K562 (cell line): ENCODE measurements around the gene PRR7. TPM values are rescaled to one million over a fixed set of nuclear protein-coding genes. Genes with fewer than 3 reads are reported as not detected.

Experiments used
- BHLHE40 ChIP-seq: IDR thresholded peaks from 2 replicates; pipeline ENCODE4 v1.6.1; 2011; ENCODE audit warnings: low read length, improper control_type of control experiment
- CTBP1 ChIP-seq: fragments of 450-650 bp; IDR thresholded peaks from 2 replicates; pipeline ENCODE4 v1.6.1; 2016; ENCODE audit warnings: borderline replicate concordance
- EGR1 ChIP-seq: fragments of 450-650 bp; conservative IDR thresholded peaks from 2 replicates; pipeline ENCODE4 v1.6.1; 2017; ENCODE audit warnings: mild to moderate bottlenecking
- FUS ChIP-seq: fragments of 200-400 bp; formaldehyde crosslinking; optimal IDR thresholded peaks from 2 replicates; pipeline ENCODE3; 2017; ENCODE audit warnings: low read depth, low read length
- MTA3 ChIP-seq: fragments of 450-650 bp; formaldehyde crosslinking; IDR thresholded peaks from 2 replicates; pipeline ENCODE4 v1.6.1; 2017; ENCODE audit warnings: mild to moderate bottlenecking, borderline replicate concordance
- NEUROD1 ChIP-seq: fragments of 150-350 bp; IDR thresholded peaks from 2 replicates; pipeline ENCODE4 v1.6.1; 2014; ENCODE audit warnings: borderline replicate concordance, low read length, low read depth; ENCODE audit not compliant: partially characterized antibody
- PCBP1 ChIP-seq: fragments of 200-400 bp; formaldehyde crosslinking; IDR thresholded peaks from 2 replicates; pipeline ENCODE4 v1.6.1; 2018; ENCODE audit warnings: mild to moderate bottlenecking, low read depth, low read length; ENCODE audit not compliant: poor library complexity, severe bottlenecking
- PCBP2 ChIP-seq: fragments of 200-400 bp; formaldehyde crosslinking; IDR thresholded peaks from 2 replicates; pipeline ENCODE4 v1.6.1; 2018; ENCODE audit warnings: low read length, low read depth, mild to moderate bottlenecking, moderate library complexity; ENCODE audit not compliant: poor library complexity, severe bottlenecking
- RB1 ChIP-seq: fragments of 450-650 bp; IDR thresholded peaks from 2 replicates; pipeline ENCODE4 v1.6.1; 2017; ENCODE audit warnings: low read depth, mild to moderate bottlenecking
- SP1 ChIP-seq: sonication (generic); formaldehyde crosslinking; IDR thresholded peaks from 2 replicates; pipeline ENCODE4 v1.8.1; 2022; ENCODE audit warnings: mild to moderate bottlenecking, missing genetic modification reagents
- SRF ChIP-seq, 2 experiments: fragments of 250-450, 450-650 bp in 1 of 2; sonication (Bioruptor Pico) in 1 of 2; sonication (generic) in 1 of 2; formaldehyde crosslinking; IDR thresholded peaks; 2 replicates each; pipeline versions ENCODE4 v1.5.0 to v1.5.1; 2020 to 2022; ENCODE audit warnings: mild to moderate bottlenecking in 1 of 2, missing genetic modification reagents in 1 of 2
- STAG1 ChIP-seq: sonication (generic); formaldehyde crosslinking; IDR thresholded peaks from 2 replicates; pipeline ENCODE4 v1.5.0; 2020; ENCODE audit warnings: missing genetic modification reagents, borderline replicate concordance
- ZEB2 ChIP-seq: fragments of 450-650 bp; IDR thresholded peaks from 2 replicates; pipeline ENCODE4 v1.6.1; 2016
- ZFX ChIP-seq: sonication (generic); formaldehyde crosslinking; IDR thresholded peaks from 2 replicates; pipeline ENCODE4 v1.8.0; 2022; ENCODE audit warnings: mild to moderate bottlenecking, missing genetic modification reagents, moderate library complexity
- ZKSCAN1 ChIP-seq: fragments of 150-350 bp; IDR thresholded peaks from 2 replicates; pipeline ENCODE4 v1.6.1; 2016; ENCODE audit warnings: low read depth, low read length
- ZNF217 ChIP-seq: sonication (generic); formaldehyde crosslinking; IDR thresholded peaks from 2 replicates; pipeline ENCODE4 v1.8.0; 2022; ENCODE audit warnings: mild to moderate bottlenecking, missing genetic modification reagents
- ZNF584 ChIP-seq: fragments of 200-800 bp; sonication (Bioruptor generic); IDR thresholded peaks from 2 replicates; pipeline ENCODE4 v1.6.1; 2016; ENCODE audit warnings: low read depth, mild to moderate bottlenecking, missing genetic modification characterization, missing compliant biosample characterization
- polyA plus RNA-seq, 8 experiments: library from polyadenylated mRNA; depleted of rRNA in 4 of 8; stranded (reverse) in 5 of 8; unstranded in 3 of 8; fragments of >200 nt; fragmentation: Nextera tagmentation in 2 of 8; fragmentation: Illumina TruSeq in 1 of 8; extraction: Ambion mirVana in 2 of 8; extraction: Trizol in 1 of 8; gene quantifications; 2 replicates each; pipeline versions ENCODE4 v1.2.1 to v1.2.3, GENCODE V29; 2011 to 2014; ENCODE audit warnings: inconsistent platforms in 1 of 8, missing spikeins in 1 of 8
- total RNA-seq, 7 experiments: library from RNA; depleted of rRNA in 6 of 7; stranded (reverse); fragments of >200 nt in 6 of 7; fragmentation: Illumina TruSeq in 2 of 7; extraction: Trizol in 2 of 7; gene quantifications; 2 replicates each; pipeline versions ENCODE4 v1.2.1 to v1.2.3, GENCODE V29; 2011 to 2021; ENCODE audit warnings: low replicate concordance in 1 of 7
- TF ChIP-seq, protein P1 (sequence below): sonication (generic); formaldehyde crosslinking; IDR thresholded peaks from 2 replicates; pipeline ENCODE4 v1.8.0; 2022; ENCODE audit warnings: mild to moderate bottlenecking, missing genetic modification reagents
- TF ChIP-seq, protein P2 (sequence below): sonication (generic); formaldehyde crosslinking; IDR thresholded peaks from 2 replicates; pipeline ENCODE4 v1.8.0; 2022; ENCODE audit warnings: mild to moderate bottlenecking, missing genetic modification reagents
- TF ChIP-seq, protein P3 (sequence below): fragments of 450-650 bp; IDR thresholded peaks from 2 replicates; pipeline ENCODE4 v1.6.1; 2016; ENCODE audit warnings: borderline replicate concordance
- TF ChIP-seq, protein P4 (sequence below): sonication (generic); formaldehyde crosslinking; IDR thresholded peaks from 2 replicates; pipeline ENCODE4 v1.8.0; 2022; ENCODE audit warnings: missing genetic modification reagents, mild to moderate bottlenecking, moderate library complexity, borderline replicate concordance

Gene PRR7
- total and polyA plus RNA-seq, 9 of the 15 experiments (the other 6 are each of a cell fraction or from before 2014, with no cell fraction given), result 0.80 to 11.3 (median 10.4) TPM; not detected in 4

DNA sequence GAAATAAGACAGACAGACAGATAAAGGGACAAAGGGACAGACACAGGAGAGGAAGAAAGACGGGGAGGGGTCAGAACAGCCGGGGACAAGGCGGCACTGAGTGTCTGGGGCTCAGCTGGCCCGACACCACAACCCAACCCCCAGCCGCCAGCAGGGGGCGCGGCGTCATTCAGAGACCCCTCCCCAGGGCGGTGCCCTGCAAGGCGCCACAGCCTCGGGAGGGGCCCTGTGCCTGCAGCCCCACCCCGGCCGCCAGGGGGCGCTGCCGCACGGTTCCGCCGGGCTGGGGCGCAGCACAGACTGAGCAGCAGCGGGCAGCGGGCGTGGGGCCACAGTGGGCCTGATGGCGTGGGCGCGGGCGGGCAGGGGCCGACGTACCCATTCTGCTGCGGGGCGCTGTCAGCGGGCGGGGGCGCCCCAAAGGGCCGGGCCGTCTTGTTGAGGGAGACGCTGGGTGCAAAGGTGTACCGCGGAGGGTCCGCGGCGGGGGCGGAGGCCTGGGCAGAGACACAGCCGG lies 44.9 kb downstream of the PRR7 start (continued):
- TF ChIP-seq SRF (CRISPR knock-in tag; IDR thresholded peaks at IDR 0.05) (peak in 1 of 2 experiments; percentile 85; a peak in 3 of 4 replicates), PCBP1 (peak; percentile 13), MTA3 (peak; percentile 84), ZFX (0 out of 2 replicates have a peak, but pooled peaks have one; percentile 42), PCBP2 (peak; percentile 21), EGR1 (peak; percentile 55; the same call in 1 of the 2 replicates), ZEB2 (no peak), ZKSCAN1 (peak; percentile 34; the same call in 1 of the 2 replicates), BHLHE40 (peak; percentile 32; the same call in 1 of the 2 replicates), RB1 (peak; percentile 98), SP1 (CRISPR knock-in tag) (peak; percentile 72; the same call in 1 of the 2 replicates), ZNF217 (CRISPR knock-in tag) (no peak), CTBP1 (peak; percentile 86), STAG1 (CRISPR knock-in tag) (peak; percentile 69; the same call in 1 of the 2 replicates), ZNF584 (CRISPR knock-in tag) (no peak), NEUROD1 (peak; percentile 37), FUS (peak; percentile 78)
- TF ChIP-seq, protein P1, sequence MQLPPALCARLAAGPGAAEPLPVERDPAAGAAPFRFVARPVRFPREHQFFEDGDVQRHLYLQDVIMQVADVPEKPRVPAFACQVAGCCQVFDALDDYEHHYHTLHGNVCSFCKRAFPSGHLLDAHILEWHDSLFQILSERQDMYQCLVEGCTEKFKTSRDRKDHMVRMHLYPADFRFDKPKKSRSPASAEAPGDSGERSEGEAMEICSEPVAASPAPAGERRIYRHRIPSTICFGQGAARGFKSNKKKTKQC (CRISPR knock-in tag), result peak; percentile 19; the same call in 1 of the 2 replicates
- TF ChIP-seq, protein P2, sequence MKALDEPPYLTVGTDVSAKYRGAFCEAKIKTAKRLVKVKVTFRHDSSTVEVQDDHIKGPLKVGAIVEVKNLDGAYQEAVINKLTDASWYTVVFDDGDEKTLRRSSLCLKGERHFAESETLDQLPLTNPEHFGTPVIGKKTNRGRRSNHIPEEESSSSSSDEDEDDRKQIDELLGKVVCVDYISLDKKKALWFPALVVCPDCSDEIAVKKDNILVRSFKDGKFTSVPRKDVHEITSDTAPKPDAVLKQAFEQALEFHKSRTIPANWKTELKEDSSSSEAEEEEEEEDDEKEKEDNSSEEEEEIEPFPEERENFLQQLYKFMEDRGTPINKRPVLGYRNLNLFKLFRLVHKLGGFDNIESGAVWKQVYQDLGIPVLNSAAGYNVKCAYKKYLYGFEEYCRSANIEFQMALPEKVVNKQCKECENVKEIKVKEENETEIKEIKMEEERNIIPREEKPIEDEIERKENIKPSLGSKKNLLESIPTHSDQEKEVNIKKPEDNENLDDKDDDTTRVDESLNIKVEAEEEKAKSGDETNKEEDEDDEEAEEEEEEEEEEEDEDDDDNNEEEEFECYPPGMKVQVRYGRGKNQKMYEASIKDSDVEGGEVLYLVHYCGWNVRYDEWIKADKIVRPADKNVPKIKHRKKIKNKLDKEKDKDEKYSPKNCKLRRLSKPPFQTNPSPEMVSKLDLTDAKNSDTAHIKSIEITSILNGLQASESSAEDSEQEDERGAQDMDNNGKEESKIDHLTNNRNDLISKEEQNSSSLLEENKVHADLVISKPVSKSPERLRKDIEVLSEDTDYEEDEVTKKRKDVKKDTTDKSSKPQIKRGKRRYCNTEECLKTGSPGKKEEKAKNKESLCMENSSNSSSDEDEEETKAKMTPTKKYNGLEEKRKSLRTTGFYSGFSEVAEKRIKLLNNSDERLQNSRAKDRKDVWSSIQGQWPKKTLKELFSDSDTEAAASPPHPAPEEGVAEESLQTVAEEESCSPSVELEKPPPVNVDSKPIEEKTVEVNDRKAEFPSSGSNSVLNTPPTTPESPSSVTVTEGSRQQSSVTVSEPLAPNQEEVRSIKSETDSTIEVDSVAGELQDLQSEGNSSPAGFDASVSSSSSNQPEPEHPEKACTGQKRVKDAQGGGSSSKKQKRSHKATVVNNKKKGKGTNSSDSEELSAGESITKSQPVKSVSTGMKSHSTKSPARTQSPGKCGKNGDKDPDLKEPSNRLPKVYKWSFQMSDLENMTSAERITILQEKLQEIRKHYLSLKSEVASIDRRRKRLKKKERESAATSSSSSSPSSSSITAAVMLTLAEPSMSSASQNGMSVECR (CRISPR knock-in tag), result peak; percentile 81
- TF ChIP-seq, protein P3, sequence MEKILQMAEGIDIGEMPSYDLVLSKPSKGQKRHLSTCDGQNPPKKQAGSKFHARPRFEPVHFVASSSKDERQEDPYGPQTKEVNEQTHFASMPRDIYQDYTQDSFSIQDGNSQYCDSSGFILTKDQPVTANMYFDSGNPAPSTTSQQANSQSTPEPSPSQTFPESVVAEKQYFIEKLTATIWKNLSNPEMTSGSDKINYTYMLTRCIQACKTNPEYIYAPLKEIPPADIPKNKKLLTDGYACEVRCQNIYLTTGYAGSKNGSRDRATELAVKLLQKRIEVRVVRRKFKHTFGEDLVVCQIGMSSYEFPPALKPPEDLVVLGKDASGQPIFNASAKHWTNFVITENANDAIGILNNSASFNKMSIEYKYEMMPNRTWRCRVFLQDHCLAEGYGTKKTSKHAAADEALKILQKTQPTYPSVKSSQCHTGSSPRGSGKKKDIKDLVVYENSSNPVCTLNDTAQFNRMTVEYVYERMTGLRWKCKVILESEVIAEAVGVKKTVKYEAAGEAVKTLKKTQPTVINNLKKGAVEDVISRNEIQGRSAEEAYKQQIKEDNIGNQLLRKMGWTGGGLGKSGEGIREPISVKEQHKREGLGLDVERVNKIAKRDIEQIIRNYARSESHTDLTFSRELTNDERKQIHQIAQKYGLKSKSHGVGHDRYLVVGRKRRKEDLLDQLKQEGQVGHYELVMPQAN, result peak; percentile 56
- TF ChIP-seq, protein P4, sequence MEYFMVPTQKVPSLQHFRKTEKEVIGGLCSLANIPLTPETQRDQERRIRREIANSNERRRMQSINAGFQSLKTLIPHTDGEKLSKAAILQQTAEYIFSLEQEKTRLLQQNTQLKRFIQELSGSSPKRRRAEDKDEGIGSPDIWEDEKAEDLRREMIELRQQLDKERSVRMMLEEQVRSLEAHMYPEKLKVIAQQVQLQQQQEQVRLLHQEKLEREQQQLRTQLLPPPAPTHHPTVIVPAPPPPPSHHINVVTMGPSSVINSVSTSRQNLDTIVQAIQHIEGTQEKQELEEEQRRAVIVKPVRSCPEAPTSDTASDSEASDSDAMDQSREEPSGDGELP (CRISPR knock-in tag), result peak; percentile 98
